ENCODE measurements around the gene FNBP1L.

GRCh38 chr1:93593854-93594602 is 146.1 kb downstream of the FNBP1L start:
- TF ChIP-seq CTCF (IDR thresholded peaks at IDR 0.05) (no peak), EZH2 (IDR thresholded peaks at IDR 0.05; ENCODE audit: borderline replicate concordance, insufficient read depth, low read depth, low read length, poor library complexity, severe bottlenecking) (no peak)
